Measurements from ENCODE around the gene PRKAG3.
"Not testable (repeated sequence)": the region's sequence is repeated elsewhere in the genome, so short reads cannot be mapped to it uniquely, and the experiment has no call there.

The PRKAG3 gene

DNA sequence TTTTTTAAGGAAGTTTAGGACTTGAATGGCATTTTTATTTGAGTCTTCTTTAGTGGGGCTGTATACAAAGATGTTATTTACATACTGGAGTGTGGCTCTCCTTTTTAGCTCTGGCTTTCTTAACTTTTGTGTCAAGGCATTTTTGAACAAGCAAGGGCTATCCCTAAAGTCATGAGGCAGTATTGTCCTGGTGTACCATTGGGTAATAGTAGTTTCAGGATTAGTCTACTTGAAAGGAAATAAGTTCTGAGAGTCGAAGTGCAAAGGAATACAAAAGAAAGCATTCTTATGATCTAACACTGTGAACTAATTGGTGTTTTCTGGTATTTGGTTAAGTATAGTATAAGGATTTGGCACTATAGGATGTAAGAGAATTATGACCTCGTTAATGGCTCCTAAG is 51.6 kb downstream of the PRKAG3 start:
- no peak for DNase-seq

DNA sequence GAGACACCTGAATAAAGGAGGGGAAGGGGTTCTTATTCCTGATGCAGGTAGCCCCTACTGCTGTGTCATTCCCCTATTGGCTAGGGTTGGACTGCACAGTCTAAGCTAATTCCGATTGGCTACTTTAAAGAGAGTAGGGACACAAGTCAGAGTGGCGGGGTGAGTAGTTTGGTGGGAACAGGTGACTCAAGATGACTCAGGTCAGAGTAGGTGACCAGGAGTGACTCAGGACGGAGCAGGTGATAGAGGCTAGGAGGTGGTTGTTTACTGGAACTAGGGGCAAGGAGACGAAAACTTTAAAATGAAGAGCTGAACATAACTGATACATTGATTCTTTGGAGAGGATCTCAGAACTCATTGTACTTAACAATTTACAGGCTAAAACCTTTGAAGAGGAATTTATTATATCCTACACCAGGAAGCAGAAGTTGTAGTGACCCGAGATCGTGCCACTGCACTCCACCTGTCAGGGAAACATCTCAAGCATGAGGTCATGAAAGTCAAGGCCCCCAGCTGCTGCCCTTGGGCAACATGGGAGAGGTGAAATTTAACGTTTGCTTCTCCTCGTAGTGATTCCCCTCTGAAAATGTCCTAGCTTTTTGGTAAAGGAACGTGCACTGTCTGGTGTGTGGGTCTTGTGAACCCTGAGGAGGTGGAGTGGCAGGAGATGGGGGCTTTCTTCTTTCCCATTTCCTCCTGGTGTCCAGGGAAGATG is 54.2 kb downstream of the PRKAG3 start:
- DNase-seq = no peak

DNA sequence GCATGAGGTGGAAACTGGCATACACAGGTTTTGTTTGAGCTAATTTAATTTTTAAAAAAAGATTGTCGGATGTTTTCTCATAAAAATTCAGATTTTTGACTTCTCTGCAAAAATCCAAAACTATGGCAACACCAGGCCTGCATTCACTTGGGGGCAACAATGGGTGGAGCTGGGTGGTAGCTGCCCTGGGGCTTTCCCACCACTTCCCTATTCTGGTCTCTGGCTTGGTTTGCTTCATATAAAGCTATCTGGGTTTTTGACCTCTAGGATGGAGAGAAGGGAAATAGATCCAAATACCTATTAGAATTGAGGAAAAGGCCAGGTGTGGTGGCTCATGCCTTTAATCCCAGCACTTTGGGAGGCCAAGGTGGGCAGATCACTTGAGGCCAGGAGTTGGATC is 55.1 kb downstream of the PRKAG3 start:
- no peak for DNase-seq

DNA sequence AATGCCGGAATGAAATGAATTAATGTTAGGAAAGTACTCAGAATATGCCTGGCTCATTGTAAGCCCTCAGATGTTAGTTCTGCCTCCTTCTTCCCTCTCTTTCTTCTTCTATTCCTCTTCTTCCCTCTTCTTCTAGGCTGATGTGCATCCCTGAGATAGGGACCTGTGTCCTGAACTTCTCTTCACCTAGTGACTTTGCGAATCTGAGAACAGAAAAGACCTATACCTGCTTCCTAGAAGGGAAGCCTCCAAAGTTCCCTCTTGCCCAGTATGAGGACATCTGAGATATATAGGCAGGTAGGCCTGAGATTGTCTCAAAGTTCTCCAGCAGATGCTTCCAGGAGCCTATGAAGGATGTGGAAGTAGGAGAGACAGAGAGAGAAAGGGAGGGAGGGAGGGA is 57.7 kb downstream of the PRKAG3 start:
- no peak for DNase-seq

DNA sequence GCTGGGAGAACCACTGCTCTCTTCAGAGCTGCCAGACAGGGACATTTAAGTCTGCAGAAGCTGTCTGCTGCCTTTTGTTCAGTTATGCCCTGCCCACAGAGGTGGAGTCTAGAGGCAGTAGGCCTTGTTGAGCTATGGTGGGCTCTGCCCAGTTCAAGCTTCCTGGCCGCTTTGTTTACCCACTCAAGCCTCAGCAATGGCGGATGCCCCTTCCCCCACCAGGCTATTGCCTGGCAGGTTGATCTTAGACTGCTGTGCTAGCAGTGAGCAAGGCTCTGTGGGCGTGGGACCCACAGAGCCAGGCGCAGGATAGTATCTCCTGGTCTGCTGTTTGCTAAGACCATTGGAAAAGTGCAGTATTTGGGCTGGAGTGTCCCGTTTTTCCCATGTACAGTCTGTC is 58.8 kb downstream of the PRKAG3 start:
- DNase-seq = not testable (repeated sequence)
